Measurements from ENCODE around the gene MYL6B. TPM values are rescaled to one million over a fixed set of nuclear protein-coding genes. Genes with fewer than 3 reads are reported as not detected.
"Not testable (repeated sequence)": the region's sequence is repeated elsewhere in the genome, so short reads cannot be mapped to it uniquely, and the experiment has no call there.

MYL6B gene
- total RNA-seq, 1 experiment from 2014 or later: 153 TPM

- Histone ChIP-seq H3K9me2 (replicated peaks; ENCODE audit: low read length) (no peaks in the 10 kb centered on the region), H3K4me2 (ENCODE audit: low read length) (no peak overlapping the region), H3K36me3 (ENCODE audit: low read depth, low read length) (peaks cover 45% of the 10 kb centered on the region), H3K9ac (ENCODE audit: low read length) (no peak overlapping the region), H3K9me3 (ENCODE audit: low read length) (no peaks in the 10 kb centered on the region), H3K4me1 (ENCODE audit: insufficient read depth, low read length) (peaks cover 11% of the 10 kb centered on the region), H3F3A (ENCODE audit: low read length, unreplicated experiment) (peaks cover 8% of the 10 kb centered on the region), H3K4me3 (ENCODE audit: low read length) (no peak overlapping the region), H3K79me2 (ENCODE audit: low read length) (peaks cover 19% of the 10 kb centered on the region), H3K27me3 (ENCODE audit: low read length) (no peaks in the 10 kb centered on the region), H2AFZ (ENCODE audit: low read length) (no peak overlapping the region), H4K20me1 (ENCODE audit: low read length) (no peaks in the 10 kb centered on the region), H3K27ac (ENCODE audit: low read length) (no peak overlapping the region)
- intact Hi-C loops (cut with micrococcal nuclease): no loop called here
- TF ChIP-seq EZH2phosphoT487 (IDR thresholded peaks at IDR 0.05; ENCODE audit: borderline replicate concordance, low read length) (no peak), CTCF (conservative IDR thresholded peaks at IDR 0.05; ENCODE audit: low read depth, low read length) (no peak), EZH2 (IDR thresholded peaks at IDR 0.05; ENCODE audit: low read length, unreplicated experiment) (no peak)
- BruUV-seq (replicated peaks): no TSS peak
- ChIA-PET CTCF (no interaction called here), POLR2A (ENCODE audit: unreplicated experiment) (no interaction called here)
- ATAC-seq: no peak
- no peak for DNase-seq
Observed at GRCh38 chr12:56114084-56114483, 38.3 kb upstream of the MYL6B start.

- Histone ChIP-seq H3K27me3 (ENCODE audit: low read length) (no peaks in the 10 kb centered on the region), H3K9me2 (replicated peaks; ENCODE audit: low read length) (no peaks in the 10 kb centered on the region), H4K20me1 (ENCODE audit: low read length) (no peaks in the 10 kb centered on the region), H3K79me2 (ENCODE audit: low read length) (peaks cover 30% of the 10 kb centered on the region), H2AFZ (ENCODE audit: low read length) (peak overlapping the region; percentile 88), H3K27ac (ENCODE audit: low read length) (peak overlapping the region; percentile 90), H3K36me3 (ENCODE audit: low read depth, low read length) (peaks cover 36% of the 10 kb centered on the region), H3K9me3 (ENCODE audit: low read length) (no peaks in the 10 kb centered on the region), H3K4me2 (ENCODE audit: low read length) (peak overlapping the region; percentile 89), H3K9ac (ENCODE audit: low read length) (peak overlapping the region; percentile 99), H3K4me1 (ENCODE audit: insufficient read depth, low read length) (peaks cover 23% of the 10 kb centered on the region), H3K4me3 (ENCODE audit: low read length) (peak overlapping the region; percentile 96), H3F3A (ENCODE audit: low read length, unreplicated experiment) (peaks cover 8% of the 10 kb centered on the region)
- no peak for TF ChIP-seq EZH2 (IDR thresholded peaks at IDR 0.05; ENCODE audit: low read length, unreplicated experiment)
- no peak for TF ChIP-seq CTCF (conservative IDR thresholded peaks at IDR 0.05; ENCODE audit: low read depth, low read length)
- no peak for TF ChIP-seq EZH2phosphoT487 (IDR thresholded peaks at IDR 0.05; ENCODE audit: borderline replicate concordance, low read length)
- ChIA-PET CTCF (no interaction called here), POLR2A (ENCODE audit: unreplicated experiment) (interaction anchor here (0.8 kb wide), 1 partner anchor 36 kb away, joined by 4 read pairs; no protein-coding TSS in a partner anchor)
- no TSS peak for BruUV-seq (replicated peaks)
- no peak for ATAC-seq
- DNase-seq: peak; percentile 23
- intact Hi-C loops (cut with micrococcal nuclease): loop anchor here (5.0 kb wide), 3 partner anchors 38 to 68 kb away; partner anchors contain the start of gene MYL6
Observed at GRCh38 chr12:56115329-56115728, 37.1 kb upstream of the MYL6B start.

GRCh38 chr12:56116267-56117081 is 35.9 kb upstream of the MYL6B start, which contains the start of gene RPL41:
Gene RPL41, plus strand, starts transcription at chr12:56116633.
- POLR2A ChIA-PET (ENCODE audit: unreplicated experiment): interaction anchor here (0.8 kb wide), 1 partner anchor 37 kb away, joined by 4 read pairs; no protein-coding TSS in a partner anchor
- Histone ChIP-seq H3K79me2 (ENCODE audit: low read length) (peaks cover 33% of the 10 kb centered on the region), H3K9me2 (replicated peaks; ENCODE audit: low read length) (no peaks in the 10 kb centered on the region), H4K20me1 (ENCODE audit: low read length) (no peaks in the 10 kb centered on the region), H3K4me3 (ENCODE audit: low read length) (peak within 1 kb of the TSS; percentile 96), H3K27me3 (ENCODE audit: low read length) (no peaks in the 10 kb centered on the region), H3K4me1 (ENCODE audit: insufficient read depth, low read length) (peaks cover 27% of the 10 kb centered on the region), H3F3A (ENCODE audit: low read length, unreplicated experiment) (peaks cover 8% of the 10 kb centered on the region), H2AFZ (ENCODE audit: low read length) (peak within 1 kb of the TSS; percentile 88), H3K9me3 (ENCODE audit: low read length) (no peaks in the 10 kb centered on the region), H3K9ac (ENCODE audit: low read length) (peak within 1 kb of the TSS; percentile 99), H3K4me2 (ENCODE audit: low read length) (peak within 1 kb of the TSS; percentile 89), H3K36me3 (ENCODE audit: low read depth, low read length) (peaks cover 25% of the 10 kb centered on the region), H3K27ac (ENCODE audit: low read length) (peak within 1 kb of the TSS; percentile 90)
- ATAC-seq: peak; percentile 31
- DNase-seq: peak; percentile 97
- CTCF ChIA-PET: interaction anchor here (0.6 kb wide), 1 partner anchor 469 kb away, joined by 4 read pairs; no protein-coding TSS in a partner anchor
- TF ChIP-seq CTCF (conservative IDR thresholded peaks at IDR 0.05; ENCODE audit: low read depth, low read length) (no peak), EZH2 (IDR thresholded peaks at IDR 0.05; ENCODE audit: low read length, unreplicated experiment) (no peak), EZH2phosphoT487 (IDR thresholded peaks at IDR 0.05; ENCODE audit: borderline replicate concordance, low read length) (no peak)
- TSS peak; percentile 89 for BruUV-seq (replicated peaks)
- intact Hi-C loops (cut with micrococcal nuclease): loop anchor here (5.0 kb wide), 3 partner anchors 39 to 69 kb away; partner anchors contain the start of gene MYL6

DNA sequence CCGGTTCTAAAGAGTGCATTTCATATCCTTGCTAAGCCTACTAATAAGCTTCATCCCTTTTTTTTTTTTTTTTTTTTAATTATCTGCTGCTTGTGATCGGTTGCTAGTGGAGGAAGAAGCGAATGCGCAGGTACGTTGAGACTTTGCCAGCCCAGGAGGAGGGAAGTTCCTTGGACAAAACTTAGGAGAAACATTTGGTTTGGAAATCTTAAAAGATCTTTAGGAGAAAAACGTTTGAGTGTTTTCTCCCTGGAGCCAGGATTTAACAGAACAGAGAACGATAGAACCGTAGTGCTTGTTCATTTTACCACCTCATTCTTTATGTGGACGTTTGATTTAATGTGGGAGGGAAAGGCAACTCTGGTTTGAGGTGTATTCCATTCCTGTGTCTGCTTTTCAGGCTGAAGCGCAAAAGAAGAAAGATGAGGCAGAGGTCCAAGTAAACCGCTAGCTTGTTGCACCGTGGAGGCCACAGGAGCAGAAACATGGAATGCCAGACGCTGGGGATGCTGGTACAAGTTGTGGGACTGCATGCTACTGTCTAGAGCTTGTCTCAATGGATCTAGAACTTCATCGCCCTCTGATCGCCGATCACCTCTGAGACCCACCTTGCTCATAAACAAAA is 35.2 kb upstream of the MYL6B start:
- Histone ChIP-seq H3K79me2 (ENCODE audit: low read length) (peaks cover 33% of the 10 kb centered on the region), H3K4me2 (ENCODE audit: low read length) (peak overlapping the region; percentile 89), H3K4me3 (ENCODE audit: low read length) (peak overlapping the region; percentile 96), H3K4me1 (ENCODE audit: insufficient read depth, low read length) (peaks cover 27% of the 10 kb centered on the region), H3K27ac (ENCODE audit: low read length) (peak overlapping the region; percentile 90), H3K9ac (ENCODE audit: low read length) (peak overlapping the region; percentile 99), H3K36me3 (ENCODE audit: low read depth, low read length) (peaks cover 21% of the 10 kb centered on the region)
- not testable (repeated sequence) for H3K9me2 ChIP-seq (replicated peaks; ENCODE audit: low read length); ATAC-seq; H2AFZ ChIP-seq (ENCODE audit: low read length); H3F3A ChIP-seq (ENCODE audit: low read length, unreplicated experiment); H4K20me1 ChIP-seq (ENCODE audit: low read length); H3K27me3 ChIP-seq (ENCODE audit: low read length); BruUV-seq (replicated peaks); DNase-seq; H3K9me3 ChIP-seq (ENCODE audit: low read length)
- POLR2A ChIA-PET (ENCODE audit: unreplicated experiment): interaction anchor here (1.3 kb wide), 1 partner anchor 13 kb away, joined by 7 read pairs; the partner anchor contains the start of gene PA2G4
- CTCF ChIA-PET: interaction anchor here (0.6 to 2.9 kb wide), 3 partner anchors 72 to 469 kb away, joined by 4 to 37 read pairs (median 4); partner anchors contain the start of gene SMARCC2
- intact Hi-C loops (cut with micrococcal nuclease): loop anchor here (5.0 kb wide), 3 partner anchors 40 to 70 kb away; partner anchors contain the start of gene MYL6
